AG10803 (cell line): ENCODE data around the gene SVIP.

Experiments
- DNase-seq: peaks from one replicate; pipeline ENCODE4 v3.0.0; 2010; ENCODE audit warnings: low read depth
- H3K4me3 ChIP-seq: 2 replicates; pipeline ENCODE4 v1.5.1; 2011; ENCODE audit warnings: mild to moderate bottlenecking, low read length, control low read depth
- CTCF ChIP-seq: conservative IDR thresholded peaks from 2 replicates; pipeline ENCODE4 v1.5.1; 2011; ENCODE audit warnings: mild to moderate bottlenecking, low read length, control low read depth, inconsistent platforms

Gene SVIP

GRCh38 chr11:22829231-22830081, at the start of gene SVIP:
SVIP (minus strand) TSS chr11:22829801; CDS start chr11:22829748, 53 bp downstream.
- TF ChIP-seq CTCF = peak; percentile 64
- peak within 1 kb of the TSS; percentile 77 for H3K4me3 ChIP-seq
- peak; percentile 78 for DNase-seq

- DNase-seq = no peak
- H3K4me3 ChIP-seq = no peak overlapping the region
- no peak for TF ChIP-seq CTCF
Measured at GRCh38 chr11:22878604-22879003, 49.0 kb upstream of the SVIP start.

- DNase-seq = no peak
- no peak overlapping the region for H3K4me3 ChIP-seq
- TF ChIP-seq CTCF = no peak
Measured at GRCh38 chr11:22878039-22878438, 48.4 kb upstream of the SVIP start.

GRCh38 chr11:22875869-22876473, 46.4 kb upstream of the SVIP start:
- no peak overlapping the region for H3K4me3 ChIP-seq
- peak; percentile 75 for TF ChIP-seq CTCF
- peak; percentile 82 for DNase-seq

GRCh38 chr11:22869325-22869724, 39.7 kb upstream of the SVIP start:
- no peak overlapping the region for H3K4me3 ChIP-seq
- DNase-seq = no peak
- no peak for TF ChIP-seq CTCF

- TF ChIP-seq CTCF = no peak
- DNase-seq = no peak
- H3K4me3 ChIP-seq = no peak within 1 kb of the TSS
Measured at GRCh38 chr11:22860241-22860640, 30.6 kb upstream of the SVIP start, which contains the start of gene CCDC179. CCDC179 (minus strand) TSS chr11:22860474; CDS start chr11:22860421, 53 bp downstream.

- H3K4me3 ChIP-seq = no peak overlapping the region
- no peak for TF ChIP-seq CTCF
- DNase-seq = no peak
Measured at GRCh38 chr11:22859756-22860155, 30.2 kb upstream of the SVIP start.
